Tibial artery (tissue), 4 donors: Measurements from ENCODE around the gene CRAMP1.

Source experiments
- DNase-seq, 2 donors: peaks; one replicate each; pipeline ENCODE4 v3.0.0-alpha.2; 2019
- H3K27ac ChIP-seq, 2 donors: fragments of 200-600 bp; sonication (generic) in 1 of 2; 1 replicate in 1 of 2; 2 replicates in 1 of 2; pipeline ENCODE4 v1.5.1; 2018 to 2019; ENCODE audit warnings: mild to moderate bottlenecking in 1 of 2
- H3K27me3 ChIP-seq, 2 donors: fragments of 200-600 bp; sonication (generic) in 1 of 2; one replicate each; pipeline versions ENCODE4 v1.5.1 to v1.6.0; 2016 to 2019
- H3K36me3 ChIP-seq, 3 donors: fragments of 200-600 bp; sonication (generic) in 2 of 3; one replicate each; pipeline ENCODE4 v1.5.1; 2016 to 2019; ENCODE audit warnings: mild to moderate bottlenecking in 2 of 3
- H3K4me1 ChIP-seq, 4 donors: fragments of 200-600 bp; sonication (generic) in 2 of 4; 1 replicate in 3 of 4; 2 replicates in 1 of 4; pipeline ENCODE4 v1.5.1; 2016 to 2019
- H3K4me3 ChIP-seq, 2 donors: fragments of 200-600 bp; sonication (generic) in 1 of 2; 1 replicate in 1 of 2; 2 replicates in 1 of 2; pipeline ENCODE4 v1.5.1; 2018 to 2019; ENCODE audit warnings: mild to moderate bottlenecking in 2 of 2
- H3K9me3 ChIP-seq, 3 donors: fragments of 200-600 bp; sonication (generic) in 1 of 3; one replicate each; pipeline ENCODE4 v1.5.1; 2016 to 2019
- intact Hi-C: fragments of 100-400 bp; cut with DNase I; formaldehyde crosslinking; loops from one replicate; pipeline ENCODE4 v1.15.0; 2023; ENCODE audit warnings: low total_unique reads
- TF ChIP-seq, protein P1 (sequence below), 2 experiments: fragments of 200-600 bp in 1 of 2; fragments of 450-650 bp in 1 of 2; IDR thresholded peaks; one replicate each; pipeline ENCODE4 v1.5.1; 2017 to 2019; ENCODE audit warnings: antibody characterized with exemption in 2 of 2, mild to moderate bottlenecking in 1 of 2, moderate library complexity in 1 of 2

CRAMP1 gene

DNA sequence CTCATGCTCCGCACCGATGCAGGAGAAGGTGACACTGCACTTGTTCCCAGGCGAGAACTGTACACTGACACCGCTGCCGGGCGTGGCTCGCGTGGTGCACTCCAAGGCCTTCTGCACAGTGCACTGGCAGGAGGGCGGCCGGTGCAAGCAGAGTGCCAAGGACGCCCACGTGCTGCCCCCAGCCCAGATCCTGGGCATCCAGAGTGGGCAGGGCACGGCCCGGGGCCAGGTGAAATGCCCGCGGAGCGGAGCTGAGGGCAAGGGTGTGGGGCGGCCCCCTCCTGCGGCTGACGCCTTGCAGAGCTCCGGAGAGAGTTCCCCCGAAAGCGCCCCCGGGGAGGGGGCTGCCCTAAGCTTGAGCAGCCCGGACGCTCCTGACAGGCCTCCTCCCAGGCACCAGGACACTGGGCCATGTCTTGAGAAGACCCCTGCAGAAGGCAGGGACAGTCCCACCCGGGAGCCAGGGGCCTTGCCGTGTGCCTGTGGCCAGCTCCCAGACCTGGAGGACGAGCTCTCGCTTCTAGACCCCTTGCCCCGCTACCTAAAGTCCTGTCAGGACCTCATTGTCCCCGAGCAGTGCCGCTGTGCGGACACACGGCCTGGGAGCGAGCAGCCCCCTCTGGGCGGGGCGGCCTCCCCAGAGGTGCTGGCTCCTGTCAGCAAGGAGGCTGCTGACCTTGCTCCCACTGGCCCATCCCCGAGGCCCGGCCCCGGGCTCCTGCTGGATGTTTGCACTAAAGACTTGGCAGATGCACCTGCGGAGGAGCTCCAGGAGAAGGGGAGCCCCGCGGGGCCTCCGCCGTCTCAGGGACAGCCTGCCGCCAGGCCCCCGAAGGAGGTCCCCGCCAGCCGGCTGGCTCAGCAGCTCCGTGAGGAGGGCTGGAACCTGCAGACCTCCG, 44.0 kb downstream of the CRAMP1 start:
- TF ChIP-seq, protein P1, sequence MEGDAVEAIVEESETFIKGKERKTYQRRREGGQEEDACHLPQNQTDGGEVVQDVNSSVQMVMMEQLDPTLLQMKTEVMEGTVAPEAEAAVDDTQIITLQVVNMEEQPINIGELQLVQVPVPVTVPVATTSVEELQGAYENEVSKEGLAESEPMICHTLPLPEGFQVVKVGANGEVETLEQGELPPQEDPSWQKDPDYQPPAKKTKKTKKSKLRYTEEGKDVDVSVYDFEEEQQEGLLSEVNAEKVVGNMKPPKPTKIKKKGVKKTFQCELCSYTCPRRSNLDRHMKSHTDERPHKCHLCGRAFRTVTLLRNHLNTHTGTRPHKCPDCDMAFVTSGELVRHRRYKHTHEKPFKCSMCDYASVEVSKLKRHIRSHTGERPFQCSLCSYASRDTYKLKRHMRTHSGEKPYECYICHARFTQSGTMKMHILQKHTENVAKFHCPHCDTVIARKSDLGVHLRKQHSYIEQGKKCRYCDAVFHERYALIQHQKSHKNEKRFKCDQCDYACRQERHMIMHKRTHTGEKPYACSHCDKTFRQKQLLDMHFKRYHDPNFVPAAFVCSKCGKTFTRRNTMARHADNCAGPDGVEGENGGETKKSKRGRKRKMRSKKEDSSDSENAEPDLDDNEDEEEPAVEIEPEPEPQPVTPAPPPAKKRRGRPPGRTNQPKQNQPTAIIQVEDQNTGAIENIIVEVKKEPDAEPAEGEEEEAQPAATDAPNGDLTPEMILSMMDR (IDR thresholded peaks at IDR 0.05): no peak
- Histone ChIP-seq H3K9me3 (no peaks in the 10 kb centered on the region), H3K4me3 (no peak overlapping the region), H3K27ac (no peak overlapping the region), H3K4me1 (peaks cover 0 to 3% (median 0%) of the 10 kb centered on the region in 4 donors), H3K36me3 (peaks cover 39 to 89% (median 89%) of the 10 kb centered on the region in 3 donors), H3K27me3 (no peaks in the 10 kb centered on the region)
- intact Hi-C loops: no loop called here
- no peak for DNase-seq

- intact Hi-C loops: no loop called here
- Histone ChIP-seq H3K9me3 (no peaks in the 10 kb centered on the region), H3K27me3 (no peaks in the 10 kb centered on the region), H3K4me1 (peaks cover 0 to 3% (median 0%) of the 10 kb centered on the region in 4 donors), H3K36me3 (peaks cover 44 to 97% (median 93%) of the 10 kb centered on the region in 3 donors), H3K4me3 (no peak overlapping the region), H3K27ac (no peak overlapping the region)
- DNase-seq: no peak
- TF ChIP-seq, protein P1 (IDR thresholded peaks at IDR 0.05): no peak
Measured at GRCh38 chr16:1656808-1657617, 44.9 kb downstream of the CRAMP1 start.

GRCh38 chr16:1657841-1658240, 45.7 kb downstream of the CRAMP1 start:
- H3K27ac ChIP-seq: no peak overlapping the region
- intact Hi-C loops: no loop called here
- TF ChIP-seq, protein P1 (IDR thresholded peaks at IDR 0.05): no peak
- DNase-seq: no peak
- no peaks in the 10 kb centered on the region for H3K9me3 ChIP-seq
- peaks cover 0 to 3% (median 0%) of the 10 kb centered on the region in 4 donors for H3K4me1 ChIP-seq
- peaks cover 48 to 97% (median 93%) of the 10 kb centered on the region in 3 donors for H3K36me3 ChIP-seq
- no peaks in the 10 kb centered on the region for H3K27me3 ChIP-seq
- H3K4me3 ChIP-seq: no peak overlapping the region

- no peak overlapping the region for H3K4me3 ChIP-seq
- intact Hi-C loops: no loop called here
Measured at GRCh38 chr16:1659031-1659430, 46.9 kb downstream of the CRAMP1 start.

GRCh38 chr16:1661826-1662225, 49.7 kb downstream of the CRAMP1 start:
- Histone ChIP-seq H3K4me1 (no peaks in the 10 kb centered on the region), H3K36me3 (peaks cover 51 to 99% (median 92%) of the 10 kb centered on the region in 3 donors), H3K27ac (no peak overlapping the region), H3K4me3 (no peak overlapping the region), H3K9me3 (no peaks in the 10 kb centered on the region), H3K27me3 (no peaks in the 10 kb centered on the region)
- DNase-seq: no peak
- TF ChIP-seq, protein P1 (IDR thresholded peaks at IDR 0.05): no peak
- intact Hi-C loops: no loop called here

More at GRCh38 chr16:1659031-1659430, 46.9 kb downstream of the CRAMP1 start:
- DNase-seq: no peak
- Histone ChIP-seq H3K27me3 (no peaks in the 10 kb centered on the region), H3K27ac (no peak overlapping the region), H3K36me3 (peaks cover 53 to 97% (median 93%) of the 10 kb centered on the region in 3 donors), H3K4me1 (peaks cover 0 to 3% (median 0%) of the 10 kb centered on the region in 4 donors), H3K9me3 (no peaks in the 10 kb centered on the region)
- TF ChIP-seq, protein P1 (IDR thresholded peaks at IDR 0.05): no peak
